ENCODE results near the gene LHCGR.
"Not testable (repeated sequence)": the region's sequence is repeated elsewhere in the genome, so short reads cannot be mapped to it uniquely, and the experiment has no call there.

The LHCGR gene

GRCh38 chr2:48709096-48710034 lies 46.2 kb downstream of the LHCGR start:
- H3K4me3 ChIP-seq (ENCODE audit: low read depth, low read length), result no peak overlapping the region
- H3K27ac ChIP-seq (ENCODE audit: low read depth, low read length), result no peak overlapping the region
- no peaks in the 10 kb centered on the region for H3K4me1 ChIP-seq (ENCODE audit: control insufficient read depth, insufficient read depth, low read length)
- H3K9ac ChIP-seq (ENCODE audit: low read length), result no peak overlapping the region
- H3K36me3 ChIP-seq (ENCODE audit: control insufficient read depth, insufficient read depth, low read length), result no peaks in the 10 kb centered on the region
- no peaks in the 10 kb centered on the region for H3K9me3 ChIP-seq (ENCODE audit: control insufficient read depth, insufficient read depth, low read depth, low read length)
- no peaks in the 10 kb centered on the region for H3K27me3 ChIP-seq (ENCODE audit: control insufficient read depth, insufficient read depth, low read length)

- Histone ChIP-seq H3K9me3 (ENCODE audit: control insufficient read depth, insufficient read depth, low read depth, low read length) (no peaks in the 10 kb centered on the region), H3K4me1 (ENCODE audit: control insufficient read depth, insufficient read depth, low read length) (no peaks in the 10 kb centered on the region), H3K4me3 (ENCODE audit: low read depth, low read length) (no peak overlapping the region), H3K9ac (ENCODE audit: low read length) (no peak overlapping the region), H3K27ac (ENCODE audit: low read depth, low read length) (no peak overlapping the region), H3K27me3 (ENCODE audit: control insufficient read depth, insufficient read depth, low read length) (no peaks in the 10 kb centered on the region), H3K36me3 (ENCODE audit: control insufficient read depth, insufficient read depth, low read length) (no peaks in the 10 kb centered on the region)
Observed at GRCh38 chr2:48707466-48707865, 48.1 kb downstream of the LHCGR start.

GRCh38 chr2:48703621-48704020 lies 51.9 kb downstream of the LHCGR start:
- not testable (repeated sequence) for H3K4me1 ChIP-seq (ENCODE audit: control insufficient read depth, insufficient read depth, low read length); H3K4me3 ChIP-seq (ENCODE audit: low read depth, low read length); H3K9ac ChIP-seq (ENCODE audit: low read length); H3K36me3 ChIP-seq (ENCODE audit: control insufficient read depth, insufficient read depth, low read length); H3K27ac ChIP-seq (ENCODE audit: low read depth, low read length); H3K27me3 ChIP-seq (ENCODE audit: control insufficient read depth, insufficient read depth, low read length); H3K9me3 ChIP-seq (ENCODE audit: control insufficient read depth, insufficient read depth, low read depth, low read length)

GRCh38 chr2:48699348-48699930 lies 56.1 kb downstream of the LHCGR start:
- Histone ChIP-seq H3K27ac (ENCODE audit: low read depth, low read length) (no peak overlapping the region), H3K9me3 (ENCODE audit: control insufficient read depth, insufficient read depth, low read depth, low read length) (no peaks in the 10 kb centered on the region), H3K36me3 (ENCODE audit: control insufficient read depth, insufficient read depth, low read length) (no peaks in the 10 kb centered on the region), H3K27me3 (ENCODE audit: control insufficient read depth, insufficient read depth, low read length) (no peaks in the 10 kb centered on the region), H3K4me1 (ENCODE audit: control insufficient read depth, insufficient read depth, low read length) (peaks cover 12% of the 10 kb centered on the region), H3K4me3 (ENCODE audit: low read depth, low read length) (no peak overlapping the region), H3K9ac (ENCODE audit: low read length) (no peak overlapping the region)

DNA sequence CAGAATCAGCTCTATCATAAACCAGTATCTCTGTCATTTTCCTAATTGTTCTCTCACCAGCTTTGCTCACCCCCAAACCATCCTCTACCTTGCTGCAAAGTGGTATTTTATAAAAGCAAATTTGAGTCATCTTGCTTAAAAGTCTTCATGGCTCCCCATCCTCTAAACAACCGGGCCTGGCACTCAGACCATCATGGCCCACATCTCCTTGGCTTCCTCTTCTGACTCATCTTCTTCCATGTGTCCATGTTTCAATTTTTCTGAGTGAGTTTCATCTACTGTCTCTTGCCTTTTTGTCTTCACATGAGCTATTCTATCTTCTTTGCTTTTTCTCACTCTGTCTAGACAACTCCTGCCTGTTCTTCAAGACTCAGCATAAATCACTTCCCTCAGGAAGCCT lies 58.6 kb downstream of the LHCGR start:
- Histone ChIP-seq H3K4me1 (ENCODE audit: control insufficient read depth, insufficient read depth, low read length) (peaks cover 37% of the 10 kb centered on the region), H3K27me3 (ENCODE audit: control insufficient read depth, insufficient read depth, low read length) (no peaks in the 10 kb centered on the region), H3K9ac (ENCODE audit: low read length) (no peak overlapping the region), H3K27ac (ENCODE audit: low read depth, low read length) (no peak overlapping the region), H3K36me3 (ENCODE audit: control insufficient read depth, insufficient read depth, low read length) (no peaks in the 10 kb centered on the region), H3K4me3 (ENCODE audit: low read depth, low read length) (no peak overlapping the region), H3K9me3 (ENCODE audit: control insufficient read depth, insufficient read depth, low read depth, low read length) (no peaks in the 10 kb centered on the region)

- H3K36me3 ChIP-seq (ENCODE audit: control insufficient read depth, insufficient read depth, low read length), result no peaks in the 10 kb centered on the region
- peaks cover 37% of the 10 kb centered on the region for H3K4me1 ChIP-seq (ENCODE audit: control insufficient read depth, insufficient read depth, low read length)
- H3K9ac ChIP-seq (ENCODE audit: low read length), result no peak overlapping the region
- H3K27ac ChIP-seq (ENCODE audit: low read depth, low read length), result no peak overlapping the region
- H3K27me3 ChIP-seq (ENCODE audit: control insufficient read depth, insufficient read depth, low read length), result no peaks in the 10 kb centered on the region
- H3K9me3 ChIP-seq (ENCODE audit: control insufficient read depth, insufficient read depth, low read depth, low read length), result no peaks in the 10 kb centered on the region
- no peak overlapping the region for H3K4me3 ChIP-seq (ENCODE audit: low read depth, low read length)
Observed at GRCh38 chr2:48695991-48696390, 59.5 kb downstream of the LHCGR start.

GRCh38 chr2:48694149-48694548 lies 61.4 kb downstream of the LHCGR start:
- Histone ChIP-seq H3K36me3 (ENCODE audit: control insufficient read depth, insufficient read depth, low read length) (no peaks in the 10 kb centered on the region), H3K27ac (ENCODE audit: low read depth, low read length) (peak overlapping the region; percentile 52; the same call in 1 of the 2 replicates), H3K9ac (ENCODE audit: low read length) (no peak overlapping the region), H3K4me1 (ENCODE audit: control insufficient read depth, insufficient read depth, low read length) (peaks cover 35% of the 10 kb centered on the region), H3K9me3 (ENCODE audit: control insufficient read depth, insufficient read depth, low read depth, low read length) (no peaks in the 10 kb centered on the region), H3K27me3 (ENCODE audit: control insufficient read depth, insufficient read depth, low read length) (no peaks in the 10 kb centered on the region), H3K4me3 (ENCODE audit: low read depth, low read length) (no peak overlapping the region)

GRCh38 chr2:48693645-48694044 lies 61.9 kb downstream of the LHCGR start:
- no peaks in the 10 kb centered on the region for H3K36me3 ChIP-seq (ENCODE audit: control insufficient read depth, insufficient read depth, low read length)
- H3K4me1 ChIP-seq (ENCODE audit: control insufficient read depth, insufficient read depth, low read length), result peaks cover 34% of the 10 kb centered on the region
- no peaks in the 10 kb centered on the region for H3K27me3 ChIP-seq (ENCODE audit: control insufficient read depth, insufficient read depth, low read length)
- H3K4me3 ChIP-seq (ENCODE audit: low read depth, low read length), result no peak overlapping the region
- H3K27ac ChIP-seq (ENCODE audit: low read depth, low read length), result peak overlapping the region; percentile 52; the same call in 1 of the 2 replicates
- H3K9ac ChIP-seq (ENCODE audit: low read length), result no peak overlapping the region
- no peaks in the 10 kb centered on the region for H3K9me3 ChIP-seq (ENCODE audit: control insufficient read depth, insufficient read depth, low read depth, low read length)

DNA sequence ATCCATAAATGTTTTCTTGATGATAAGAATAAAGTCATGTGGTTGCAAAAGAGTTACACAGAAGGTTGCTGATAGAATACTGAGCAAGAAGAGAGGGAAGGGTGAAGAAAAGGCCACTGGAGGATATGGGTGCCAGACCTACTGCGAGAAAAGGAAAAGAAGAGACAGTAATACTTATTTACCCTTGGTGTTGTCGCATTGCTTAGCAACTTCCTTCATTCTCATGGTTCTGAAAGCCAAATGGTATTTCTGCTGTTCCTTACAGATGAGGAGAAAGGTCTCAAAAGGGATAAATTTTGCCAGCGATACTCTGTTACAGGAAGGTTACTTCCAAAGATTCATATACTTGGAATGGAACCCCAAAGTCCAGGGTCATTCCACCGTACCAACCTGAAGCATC lies 62.5 kb downstream of the LHCGR start:
- H3K9me3 ChIP-seq (ENCODE audit: control insufficient read depth, insufficient read depth, low read depth, low read length), result no peaks in the 10 kb centered on the region
- H3K27ac ChIP-seq (ENCODE audit: low read depth, low read length), result no peak overlapping the region
- H3K9ac ChIP-seq (ENCODE audit: low read length), result no peak overlapping the region
- peaks cover 34% of the 10 kb centered on the region for H3K4me1 ChIP-seq (ENCODE audit: control insufficient read depth, insufficient read depth, low read length)
- H3K36me3 ChIP-seq (ENCODE audit: control insufficient read depth, insufficient read depth, low read length), result no peaks in the 10 kb centered on the region
- H3K27me3 ChIP-seq (ENCODE audit: control insufficient read depth, insufficient read depth, low read length), result no peaks in the 10 kb centered on the region
- H3K4me3 ChIP-seq (ENCODE audit: low read depth, low read length), result no peak overlapping the region

GRCh38 chr2:48691935-48692691 lies 63.4 kb downstream of the LHCGR start:
- H3K4me3 ChIP-seq (ENCODE audit: low read depth, low read length), result no peak overlapping the region

DNA sequence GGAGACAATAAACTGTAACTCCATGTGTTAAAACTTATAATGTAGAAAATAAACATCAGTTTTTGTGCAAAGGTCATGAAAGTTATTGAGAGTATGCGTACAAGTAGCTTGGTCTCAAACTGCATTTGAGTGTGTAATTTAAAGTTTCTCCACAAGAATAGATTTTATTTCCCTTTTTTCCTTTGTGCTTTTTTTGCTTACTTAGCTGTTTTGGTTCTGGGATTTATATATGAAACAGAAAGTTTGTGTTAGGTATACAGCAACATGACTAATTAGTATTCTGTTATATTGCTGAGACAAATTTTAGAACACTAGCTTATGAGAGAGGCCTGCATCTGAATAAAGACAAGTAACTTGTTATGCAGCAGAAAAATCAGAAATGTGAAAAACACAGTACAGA lies 70.4 kb downstream of the LHCGR start:
- Histone ChIP-seq H3K27me3 (ENCODE audit: control insufficient read depth, insufficient read depth, low read length) (no peaks in the 10 kb centered on the region), H3K27ac (ENCODE audit: low read depth, low read length) (no peak overlapping the region), H3K36me3 (ENCODE audit: control insufficient read depth, insufficient read depth, low read length) (no peaks in the 10 kb centered on the region), H3K9me3 (ENCODE audit: control insufficient read depth, insufficient read depth, low read depth, low read length) (no peaks in the 10 kb centered on the region), H3K4me3 (ENCODE audit: low read depth, low read length) (no peak overlapping the region), H3K9ac (ENCODE audit: low read length) (no peak overlapping the region), H3K4me1 (ENCODE audit: control insufficient read depth, insufficient read depth, low read length) (no peaks in the 10 kb centered on the region)

More at GRCh38 chr2:48691935-48692691, 63.4 kb downstream of the LHCGR start:
- H3K36me3 ChIP-seq (ENCODE audit: control insufficient read depth, insufficient read depth, low read length), result no peaks in the 10 kb centered on the region
- no peak overlapping the region for H3K9ac ChIP-seq (ENCODE audit: low read length)
- no peaks in the 10 kb centered on the region for H3K9me3 ChIP-seq (ENCODE audit: control insufficient read depth, insufficient read depth, low read depth, low read length)
- H3K4me1 ChIP-seq (ENCODE audit: control insufficient read depth, insufficient read depth, low read length), result peaks cover 34% of the 10 kb centered on the region
- no peaks in the 10 kb centered on the region for H3K27me3 ChIP-seq (ENCODE audit: control insufficient read depth, insufficient read depth, low read length)
- H3K27ac ChIP-seq (ENCODE audit: low read depth, low read length), result no peak overlapping the region

Measured in HUES6 (cell line).